ENCODE measurements around the gene CISH.

Gene CISH

DNA sequence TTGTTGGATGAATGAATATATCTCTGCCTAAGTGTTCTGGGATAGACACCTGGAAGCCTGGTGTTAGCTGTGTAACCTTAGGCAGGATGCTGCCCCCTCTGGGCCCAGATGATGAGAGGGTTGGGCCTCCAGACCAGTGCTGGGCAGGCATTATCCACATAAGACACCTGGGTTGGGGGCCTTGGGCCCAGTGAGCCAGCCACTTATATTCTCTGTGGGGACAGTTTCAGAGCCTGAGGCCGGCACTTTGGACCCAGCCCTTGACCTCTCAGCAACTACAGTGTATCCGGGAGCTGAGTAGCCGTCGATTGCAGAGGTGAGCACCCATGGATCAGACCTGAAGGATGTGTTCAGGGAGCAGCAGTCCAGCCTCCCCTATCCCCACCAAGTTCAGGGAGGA is 40.1 kb downstream of the CISH start:
- Histone ChIP-seq H3K27me3 (ENCODE audit: insufficient read depth, insufficient read length) (peaks cover 10% of the 10 kb centered on the region), H3K4me3 (ENCODE audit: insufficient read length, low read depth) (no peak overlapping the region), H3K9me3 (ENCODE audit: insufficient read depth, low read length) (no peaks in the 10 kb centered on the region), H3K36me3 (ENCODE audit: insufficient read depth, insufficient read length, low read length) (peaks cover 56% of the 10 kb centered on the region), H3K4me1 (ENCODE audit: insufficient read depth, insufficient read length) (peaks cover 7% of the 10 kb centered on the region), H3K9ac (ENCODE audit: insufficient read length, low read depth) (no peak overlapping the region)
- TF ChIP-seq ZNF274 (IDR thresholded peaks at IDR 0.05; ENCODE audit: low read depth, low read length) (no peak), SUZ12 (IDR thresholded peaks at IDR 0.05; ENCODE audit: extremely low read depth, insufficient read depth, insufficient read length) (no peak), YY1 (IDR thresholded peaks at IDR 0.05; ENCODE audit: insufficient read depth, insufficient read length) (no peak)
- DNase-seq (ENCODE audit: low read depth, low spot score) = no peak

GRCh38 chr3:50570508-50571279 is 40.9 kb downstream of the CISH start:
- Histone ChIP-seq H3K36me3 (ENCODE audit: insufficient read depth, insufficient read length, low read length) (peaks cover 49% of the 10 kb centered on the region), H3K4me1 (ENCODE audit: insufficient read depth, insufficient read length) (peaks cover 7% of the 10 kb centered on the region), H3K4me3 (ENCODE audit: insufficient read length, low read depth) (no peak overlapping the region), H3K9me3 (ENCODE audit: insufficient read depth, low read length) (no peaks in the 10 kb centered on the region), H3K9ac (ENCODE audit: insufficient read length, low read depth) (peak overlapping the region; percentile 37), H3K27me3 (ENCODE audit: insufficient read depth, insufficient read length) (peaks cover 17% of the 10 kb centered on the region)
- no peak for DNase-seq (ENCODE audit: low read depth, low spot score)
- TF ChIP-seq ZNF274 (IDR thresholded peaks at IDR 0.05; ENCODE audit: low read depth, low read length) (no peak), SUZ12 (IDR thresholded peaks at IDR 0.05; ENCODE audit: extremely low read depth, insufficient read depth, insufficient read length) (no peak), YY1 (IDR thresholded peaks at IDR 0.05; ENCODE audit: insufficient read depth, insufficient read length) (no peak)

- DNase-seq (ENCODE audit: low read depth, low spot score) = peak; percentile 91
- Histone ChIP-seq H3K9ac (ENCODE audit: insufficient read length, low read depth) (peak within 1 kb of the TSS; percentile 89), H3K4me3 (ENCODE audit: insufficient read length, low read depth) (peak within 1 kb of the TSS; percentile 81), H3K27me3 (ENCODE audit: insufficient read depth, insufficient read length) (peaks cover 17% of the 10 kb centered on the region), H3K4me1 (ENCODE audit: insufficient read depth, insufficient read length) (peaks cover 7% of the 10 kb centered on the region), H3K9me3 (ENCODE audit: insufficient read depth, low read length) (no peaks in the 10 kb centered on the region), H3K36me3 (ENCODE audit: insufficient read depth, insufficient read length, low read length) (peaks cover 39% of the 10 kb centered on the region)
- no peak for TF ChIP-seq YY1 (IDR thresholded peaks at IDR 0.05; ENCODE audit: insufficient read depth, insufficient read length)
- no peak for TF ChIP-seq SUZ12 (IDR thresholded peaks at IDR 0.05; ENCODE audit: extremely low read depth, insufficient read depth, insufficient read length)
- no peak for TF ChIP-seq ZNF274 (IDR thresholded peaks at IDR 0.05; ENCODE audit: low read depth, low read length)
Observed at GRCh38 chr3:50568947-50569749, 42.4 kb downstream of the CISH start, which contains the start of gene HEMK1. HEMK1 (plus strand) TSS chr3:50569522; CDS start chr3:50571105, 1,583 bp downstream.

DNA sequence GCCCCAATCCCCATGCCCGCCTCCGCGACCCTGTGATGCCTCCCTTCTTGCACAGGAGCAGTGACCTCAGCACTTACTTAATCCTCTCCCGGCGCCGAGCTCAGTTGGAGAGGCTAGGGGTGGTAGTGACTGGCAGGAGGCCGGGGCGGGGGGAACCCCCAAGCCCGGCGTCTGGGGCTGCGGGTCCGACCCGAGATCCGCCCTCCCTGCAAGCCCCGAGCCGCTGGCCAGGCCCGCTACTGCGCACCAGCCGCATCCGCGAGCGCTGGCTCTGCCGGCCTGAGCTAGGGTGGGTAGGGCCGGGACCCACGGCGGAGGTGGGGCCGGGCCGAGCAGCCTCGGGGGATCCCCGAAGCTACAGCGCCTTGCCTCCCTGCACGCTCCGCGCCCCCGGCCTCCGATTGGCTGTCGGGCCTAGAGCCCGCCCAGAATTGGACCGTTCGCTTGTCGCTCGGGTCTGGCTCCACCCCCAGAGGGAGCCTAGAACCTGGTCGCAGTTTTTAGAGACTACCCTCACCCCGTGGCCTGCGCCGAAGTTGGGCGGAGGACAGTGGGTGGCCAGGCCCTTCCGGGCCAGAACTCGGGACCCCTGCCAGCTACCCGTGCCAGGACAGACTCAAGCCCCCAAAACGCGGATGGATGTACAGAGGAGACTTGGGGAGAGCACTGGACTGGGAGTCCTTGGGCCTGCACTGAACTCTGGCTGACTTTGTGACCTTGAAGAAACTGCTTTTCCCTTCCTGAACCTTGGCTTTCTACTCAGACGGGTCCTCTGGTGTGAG is 44.0 kb downstream of the CISH start, which contains the start of gene C3orf18:
Gene C3orf18 (minus strand): TSS at position 362 of the 782 bp plus-strand sequence. CDS start 2,048 bp downstream, outside the sequence.
- H3K27me3 ChIP-seq (ENCODE audit: insufficient read depth, insufficient read length) = peaks cover 17% of the 10 kb centered on the region
- peaks cover 23% of the 10 kb centered on the region for H3K36me3 ChIP-seq (ENCODE audit: insufficient read depth, insufficient read length, low read length)
- H3K9me3 ChIP-seq (ENCODE audit: insufficient read depth, low read length) = no peaks in the 10 kb centered on the region
- H3K9ac ChIP-seq (ENCODE audit: insufficient read length, low read depth) = peak within 1 kb of the TSS; percentile 80
- TF ChIP-seq ZNF274 (IDR thresholded peaks at IDR 0.05; ENCODE audit: low read depth, low read length) (no peak), SUZ12 (IDR thresholded peaks at IDR 0.05; ENCODE audit: extremely low read depth, insufficient read depth, insufficient read length) (no peak), YY1 (IDR thresholded peaks at IDR 0.05; ENCODE audit: insufficient read depth, insufficient read length) (no peak)
- H3K4me3 ChIP-seq (ENCODE audit: insufficient read length, low read depth) = peak within 1 kb of the TSS; percentile 38
- H3K4me1 ChIP-seq (ENCODE audit: insufficient read depth, insufficient read length) = peaks cover 7% of the 10 kb centered on the region
- peak; percentile 75 for DNase-seq (ENCODE audit: low read depth, low spot score)

GRCh38 chr3:50567011-50567385 is 44.6 kb downstream of the CISH start:
- peaks cover 17% of the 10 kb centered on the region for H3K27me3 ChIP-seq (ENCODE audit: insufficient read depth, insufficient read length)
- H3K9ac ChIP-seq (ENCODE audit: insufficient read length, low read depth) = peak overlapping the region; percentile 80
- no peak for DNase-seq (ENCODE audit: low read depth, low spot score)
- peaks cover 17% of the 10 kb centered on the region for H3K36me3 ChIP-seq (ENCODE audit: insufficient read depth, insufficient read length, low read length)
- no peaks in the 10 kb centered on the region for H3K9me3 ChIP-seq (ENCODE audit: insufficient read depth, low read length)
- no peak for TF ChIP-seq SUZ12 (IDR thresholded peaks at IDR 0.05; ENCODE audit: extremely low read depth, insufficient read depth, insufficient read length)
- no peak for TF ChIP-seq YY1 (IDR thresholded peaks at IDR 0.05; ENCODE audit: insufficient read depth, insufficient read length)
- no peak for TF ChIP-seq ZNF274 (IDR thresholded peaks at IDR 0.05; ENCODE audit: low read depth, low read length)
- H3K4me3 ChIP-seq (ENCODE audit: insufficient read length, low read depth) = peak overlapping the region; percentile 38
- H3K4me1 ChIP-seq (ENCODE audit: insufficient read depth, insufficient read length) = peaks cover 7% of the 10 kb centered on the region

DNA sequence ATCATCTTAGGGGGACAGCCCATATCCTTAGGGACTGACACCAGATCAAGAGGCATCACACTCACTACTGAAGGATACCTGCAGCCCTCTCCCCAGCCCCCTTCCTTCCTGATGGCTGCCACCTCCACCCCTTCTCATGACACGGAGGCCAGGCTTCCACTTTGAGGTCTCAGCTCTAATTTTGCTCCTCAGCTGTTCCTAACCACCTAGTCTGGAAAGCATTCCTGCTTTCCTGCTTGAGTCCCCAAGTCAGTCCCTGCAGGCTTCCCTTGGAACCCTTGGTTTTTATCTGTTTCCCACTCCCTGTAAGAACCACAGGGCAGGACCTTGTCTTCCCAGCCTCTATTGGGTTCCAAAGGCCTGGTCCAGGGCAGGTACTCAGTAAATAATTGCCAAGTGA is 47.3 kb downstream of the CISH start:
- Histone ChIP-seq H3K9me3 (ENCODE audit: insufficient read depth, low read length) (no peaks in the 10 kb centered on the region), H3K4me3 (ENCODE audit: insufficient read length, low read depth) (no peak overlapping the region), H3K36me3 (ENCODE audit: insufficient read depth, insufficient read length, low read length) (no peaks in the 10 kb centered on the region), H3K27me3 (ENCODE audit: insufficient read depth, insufficient read length) (peaks cover 17% of the 10 kb centered on the region), H3K4me1 (ENCODE audit: insufficient read depth, insufficient read length) (peaks cover 10% of the 10 kb centered on the region), H3K9ac (ENCODE audit: insufficient read length, low read depth) (no peak overlapping the region)
- no peak for DNase-seq (ENCODE audit: low read depth, low spot score)
- TF ChIP-seq YY1 (IDR thresholded peaks at IDR 0.05; ENCODE audit: insufficient read depth, insufficient read length) (no peak), ZNF274 (IDR thresholded peaks at IDR 0.05; ENCODE audit: low read depth, low read length) (no peak), SUZ12 (IDR thresholded peaks at IDR 0.05; ENCODE audit: extremely low read depth, insufficient read depth, insufficient read length) (no peak)
